K562 (cell line): ENCODE data around the gene FBXL12. TPM values are rescaled to one million over a fixed set of nuclear protein-coding genes. Genes with fewer than 3 reads are reported as not detected.

Experiments
- ATAC-seq: fragments of 200-7000 bp; cut with Tn5 transposase; 3 replicates; pipeline ENCODE4 v1.9.1; 2020; ENCODE audit warnings: moderate library complexity
- BruUV-seq: library from RNA; stranded (reverse); fragments of 400-500 nt; replicated peaks from 2 replicates; lab custom pipeline; 2021; lab: Mats Ljungman, UMichigan
- CTCF ChIA-PET: fragments of 300-600 bp; formaldehyde crosslinking; extraction: SDS; loops from one replicate; lab custom pipeline; 2021; ENCODE audit warnings: low intra/inter-chr PET ratio; lab: Yijun Ruan, JAX
- POLR2A ChIA-PET: fragments of 300-600, 350-650 bp; sonication (Branson Sonifier 250); formaldehyde crosslinking; extraction: SDS; loops from one replicate; lab custom pipeline; 2021; ENCODE audit warnings: antibody characterized with exemption, inconsistent platforms; lab: Yijun Ruan, JAX
- DNase-seq, 4 experiments: peaks; one replicate each; pipeline versions ENCODE4 v3.0.0 to v3.0.0-alpha.2; 2011 to 2018; ENCODE audit warnings: low spot score in 3 of 4, mixed read lengths in 3 of 4; ENCODE audit errors: extremely low read depth in 1 of 4
- FAIRE-seq: peaks from 2 replicates; lab custom pipeline; 2011; peaks lifted over from hg19 to GRCh38; lab: Jason Lieb, UNC
- H2AFZ ChIP-seq: 2 replicates; pipeline ENCODE4 v1.6.0; 2011; ENCODE audit warnings: low read depth, low read length, control low read depth, inconsistent platforms
- H3K27ac ChIP-seq: fragments of 200-600 bp; 3 replicates; pipeline ENCODE4 v1.8.0; 2011; ENCODE audit warnings: low read depth, mild to moderate bottlenecking, control low read depth, inconsistent platforms, low read length, moderate library complexity, mixed read lengths; ENCODE audit errors: extremely low read depth
- H3K27me3 ChIP-seq, 2 experiments: fragments of 300-600 bp in 1 of 2; 2 replicates in 1 of 2; 3 replicates in 1 of 2; pipeline versions ENCODE4 v1.6.0 to v1.8.0; 2011; ENCODE audit warnings: inconsistent platforms in 2 of 2, low read length in 2 of 2, mild to moderate bottlenecking in 1 of 2, mixed read lengths in 1 of 2, moderate library complexity in 1 of 2; ENCODE audit not compliant: control insufficient read depth in 2 of 2, insufficient read depth in 2 of 2
- H3K36me3 ChIP-seq: fragments of 300-600 bp; 3 replicates; pipeline ENCODE4 v1.8.0; 2011; ENCODE audit warnings: mild to moderate bottlenecking, low read length, inconsistent platforms; ENCODE audit not compliant: control insufficient read depth, insufficient read depth
- H3K4me1 ChIP-seq, 2 experiments: fragments of 200-600 bp in 1 of 2; replicated peaks in 1 of 2; 2 replicates in 1 of 2; 3 replicates in 1 of 2; pipeline versions ENCODE4 v1.5.1 to v1.8.0; 2011; ENCODE audit warnings: inconsistent platforms in 2 of 2, low read length in 2 of 2, mild to moderate bottlenecking in 1 of 2, mixed read lengths in 1 of 2, moderate library complexity in 1 of 2; ENCODE audit not compliant: control insufficient read depth in 2 of 2, insufficient read depth in 2 of 2
- H3K4me2 ChIP-seq: 2 replicates; pipeline ENCODE4 v1.6.1; 2011; ENCODE audit warnings: low read length, control low read depth, inconsistent platforms, mixed read lengths; ENCODE audit not compliant: insufficient read depth
- H3K4me3 ChIP-seq: fragments of 200-600 bp; sonication (generic), shearing (Covaris generic); 2 replicates; pipeline ENCODE4 v1.5.1; 2016; ENCODE audit warnings: control low read depth, inconsistent platforms
- H3K79me2 ChIP-seq: fragments of 200-600 bp; 3 replicates; pipeline ENCODE4 v1.8.0; 2011; ENCODE audit warnings: low read length, inconsistent platforms; ENCODE audit not compliant: control insufficient read depth, insufficient read depth
- H3K9ac ChIP-seq, 2 experiments: 2 replicates each; pipeline versions ENCODE4 v1.6.0 to v1.6.1; 2011; ENCODE audit warnings: low read depth in 2 of 2, low read length in 2 of 2, control low read depth in 1 of 2, inconsistent platforms in 1 of 2, mild to moderate bottlenecking in 1 of 2, mixed read lengths in 1 of 2; ENCODE audit not compliant: insufficient read depth in 1 of 2
- H3K9me1 ChIP-seq: one replicate; pipeline ENCODE4 v1.6.0; 2011; ENCODE audit warnings: inconsistent platforms, mild to moderate bottlenecking, low read length, moderate library complexity; ENCODE audit not compliant: control insufficient read depth, insufficient read depth
- H3K9me3 ChIP-seq: replicated peaks from 2 replicates; pipeline ENCODE4 v1.5.1; 2011; ENCODE audit warnings: low read depth, low read length, inconsistent platforms; ENCODE audit not compliant: control insufficient read depth, insufficient read depth
- H4K20me1 ChIP-seq: replicated peaks from 2 replicates; pipeline ENCODE4 v1.6.1; 2011; ENCODE audit warnings: low read length, inconsistent platforms, mixed read lengths; ENCODE audit not compliant: control insufficient read depth, insufficient read depth
- KDM1A ChIP-seq, 2 experiments: fragments of 450-650 bp; IDR thresholded peaks; 2 replicates each; pipeline ENCODE4 v1.6.1; 2016; ENCODE audit warnings: mild to moderate bottlenecking in 2 of 2
- KDM4B ChIP-seq, 2 experiments: fragments of 450-650 bp in 1 of 2; sonication (generic) in 1 of 2; IDR thresholded peaks; 2 replicates each; pipeline ENCODE4 v1.6.1; 2016 to 2017; ENCODE audit warnings: borderline replicate concordance in 2 of 2, antibody characterized with exemption in 1 of 2, low read depth in 1 of 2, mild to moderate bottlenecking in 1 of 2
- KLF13 ChIP-seq: fragments of 450-650 bp; IDR thresholded peaks from 2 replicates; pipeline ENCODE4 v1.6.1; 2016; ENCODE audit warnings: missing genetic modification characterization, low read depth, mild to moderate bottlenecking, missing compliant biosample characterization, moderate library complexity, borderline replicate concordance
- NFRKB ChIP-seq: fragments of 450-650 bp; IDR thresholded peaks from 2 replicates; pipeline ENCODE4 v1.6.1; 2016; ENCODE audit warnings: low read depth
- PML ChIP-seq: IDR thresholded peaks from 2 replicates; pipeline ENCODE4 v1.6.1; 2012; ENCODE audit warnings: low read length, inconsistent platforms
- RBM22 ChIP-seq: fragments of 200-400 bp; formaldehyde crosslinking; IDR thresholded peaks from 2 replicates; pipeline ENCODE4 v1.6.1; 2018; ENCODE audit warnings: low read length, low read depth; ENCODE audit not compliant: poor library complexity, severe bottlenecking
- RCOR1 ChIP-seq, 2 experiments: IDR thresholded peaks; 2 replicates each; pipeline ENCODE4 v1.6.1; 2012; ENCODE audit warnings: low read depth in 2 of 2, low read length in 2 of 2, borderline replicate concordance in 1 of 2, improper control_type of control experiment in 1 of 2
- SRSF9 ChIP-seq: fragments of 200-400 bp; formaldehyde crosslinking; IDR thresholded peaks from 2 replicates; pipeline ENCODE4 v1.6.1; 2017; ENCODE audit warnings: low read depth, low read length, borderline replicate concordance
- ZNF584 ChIP-seq: fragments of 200-800 bp; sonication (Bioruptor generic); IDR thresholded peaks from 2 replicates; pipeline ENCODE4 v1.6.1; 2016; ENCODE audit warnings: low read depth, mild to moderate bottlenecking, missing genetic modification characterization, missing compliant biosample characterization
- WGBS: fragments of 100-300 bp; shearing (Covaris generic); methylation state at CpG from one replicate; pipeline ENCODE4 v1.1.6; 2016; ENCODE audit warnings: low coverage, mixed read lengths; ENCODE audit not compliant: insufficient coverage; ENCODE audit errors: missing lambda C conversion rate; 5-methylcytosine and 5-hydroxymethylcytosine counted together
- in situ Hi-C: fragments of 300-500 bp; cut with MboI; formaldehyde crosslinking; loops from 4 replicates; pipeline ENCODE4 v1.15.0; 2018; ENCODE audit warnings: inconsistent platforms, mixed read lengths
- intact Hi-C: fragments of 100-400 bp; cut with micrococcal nuclease; formaldehyde crosslinking; loops from 2 replicates; pipeline ENCODE4 v1.14.2; 2022
- polyA plus RNA-seq, 8 experiments: library from polyadenylated mRNA; depleted of rRNA in 4 of 8; stranded (reverse) in 5 of 8; unstranded in 3 of 8; fragments of >200 nt; fragmentation: Nextera tagmentation in 2 of 8; fragmentation: Illumina TruSeq in 1 of 8; extraction: Ambion mirVana in 2 of 8; extraction: Trizol in 1 of 8; gene quantifications; 2 replicates each; pipeline versions ENCODE4 v1.2.1 to v1.2.3, GENCODE V29; 2011 to 2014; ENCODE audit warnings: inconsistent platforms in 1 of 8, missing spikeins in 1 of 8
- total RNA-seq, 7 experiments: library from RNA; depleted of rRNA in 6 of 7; stranded (reverse); fragments of >200 nt in 6 of 7; fragmentation: Illumina TruSeq in 2 of 7; extraction: Trizol in 2 of 7; gene quantifications; 2 replicates each; pipeline versions ENCODE4 v1.2.1 to v1.2.3, GENCODE V29; 2011 to 2021; ENCODE audit warnings: low replicate concordance in 1 of 7
- TF ChIP-seq, protein P1 (sequence below): fragments of 450-650 bp; IDR thresholded peaks from 2 replicates; pipeline ENCODE4 v1.7.0; 2016; ENCODE audit warnings: borderline replicate concordance
- TF ChIP-seq, protein P2 (sequence below): fragments of 450-650 bp; formaldehyde crosslinking; IDR thresholded peaks from 2 replicates; pipeline ENCODE4 v1.4.0; 2022; ENCODE audit warnings: missing genetic modification characterization
- TF ChIP-seq, protein P3 (sequence below): fragments of 450-650 bp; formaldehyde crosslinking; IDR thresholded peaks from 2 replicates; pipeline ENCODE4 v1.4.0; 2020; ENCODE audit warnings: mild to moderate bottlenecking, mixed read lengths

FBXL12 gene
- total and polyA plus RNA-seq, 9 of the 15 experiments (the other 6 are each of a cell fraction or from before 2014, with no cell fraction given), result 2.7 to 40.5 (median 26.5) TPM

DNA sequence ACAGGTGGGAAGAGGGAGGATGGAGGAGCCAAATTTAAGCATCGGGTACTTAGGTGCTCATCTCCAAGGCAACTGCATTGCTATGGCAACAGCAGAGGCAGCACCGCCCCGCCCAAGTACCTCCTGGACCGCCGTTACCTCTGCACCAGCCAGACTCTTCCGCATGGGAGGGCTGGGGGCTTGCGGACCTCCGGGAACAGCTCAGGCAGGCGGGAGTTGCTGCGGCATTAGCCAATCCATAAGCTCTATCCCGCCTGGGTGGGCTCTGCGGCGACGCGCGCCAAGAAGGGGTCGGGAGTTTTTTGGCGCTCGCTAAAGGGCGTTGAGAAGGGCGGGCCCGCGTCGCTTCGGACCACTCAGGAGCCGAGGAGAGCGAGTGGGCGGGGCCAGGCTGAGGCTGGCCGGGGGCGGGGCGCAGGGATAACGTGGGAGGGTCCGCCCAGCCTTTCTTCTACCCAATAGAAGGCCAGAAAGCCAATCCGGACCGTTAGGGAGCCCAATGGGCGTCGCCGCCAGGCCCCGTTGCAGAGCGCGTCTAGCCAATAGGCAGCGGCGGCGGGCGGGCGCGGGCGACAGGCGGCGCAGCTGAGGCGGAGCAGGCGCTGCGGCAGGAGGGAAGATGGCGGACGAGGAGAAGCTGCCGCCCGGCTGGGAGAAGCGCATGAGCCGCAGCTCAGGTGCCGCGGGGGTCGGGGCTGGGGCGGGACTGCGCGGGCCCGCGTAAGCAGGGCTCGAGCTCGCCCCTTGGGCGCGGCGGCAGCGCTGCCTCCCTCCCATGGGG lies 16.0 kb upstream of the FBXL12 start, which contains the start of gene PIN1 (continued):
- TF ChIP-seq, protein P1, sequence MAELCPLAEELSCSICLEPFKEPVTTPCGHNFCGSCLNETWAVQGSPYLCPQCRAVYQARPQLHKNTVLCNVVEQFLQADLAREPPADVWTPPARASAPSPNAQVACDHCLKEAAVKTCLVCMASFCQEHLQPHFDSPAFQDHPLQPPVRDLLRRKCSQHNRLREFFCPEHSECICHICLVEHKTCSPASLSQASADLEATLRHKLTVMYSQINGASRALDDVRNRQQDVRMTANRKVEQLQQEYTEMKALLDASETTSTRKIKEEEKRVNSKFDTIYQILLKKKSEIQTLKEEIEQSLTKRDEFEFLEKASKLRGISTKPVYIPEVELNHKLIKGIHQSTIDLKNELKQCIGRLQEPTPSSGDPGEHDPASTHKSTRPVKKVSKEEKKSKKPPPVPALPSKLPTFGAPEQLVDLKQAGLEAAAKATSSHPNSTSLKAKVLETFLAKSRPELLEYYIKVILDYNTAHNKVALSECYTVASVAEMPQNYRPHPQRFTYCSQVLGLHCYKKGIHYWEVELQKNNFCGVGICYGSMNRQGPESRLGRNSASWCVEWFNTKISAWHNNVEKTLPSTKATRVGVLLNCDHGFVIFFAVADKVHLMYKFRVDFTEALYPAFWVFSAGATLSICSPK, result no peak
- TF ChIP-seq NFRKB (peak; percentile 58), RBM22 (peak; percentile 100)
- TF ChIP-seq, all 486 proteins: peak for 106

DNA sequence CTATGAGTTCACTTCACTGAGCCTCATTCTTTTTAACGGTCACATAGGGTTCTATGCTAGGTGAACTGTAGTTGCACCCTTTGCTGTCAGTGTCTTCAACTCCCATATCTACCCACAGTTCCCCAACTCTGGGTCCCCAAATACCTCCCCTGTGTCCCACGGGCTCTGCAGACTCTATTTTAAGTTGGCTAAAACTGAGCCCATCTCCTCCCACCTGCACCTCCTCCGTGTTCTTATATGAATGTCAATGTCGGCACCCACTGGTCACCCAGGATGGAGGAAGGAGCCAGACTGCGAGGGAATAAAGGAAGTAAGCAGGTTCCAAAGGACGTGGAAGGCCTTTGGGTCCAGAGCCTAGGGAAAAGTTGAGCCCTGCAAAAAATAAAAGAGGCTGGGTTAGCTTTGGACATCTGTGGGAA lies 15.4 kb upstream of the FBXL12 start:
- Histone ChIP-seq H3K4me3 (peak overlapping the region; percentile 96), H2AFZ (peak overlapping the region; percentile 95; the same call in 1 of the 2 replicates), H3K9me1 (no peaks in the 10 kb centered on the region), H3K9me3 (no peaks in the 10 kb centered on the region), H3K4me2 (peak overlapping the region; percentile 91; the same call in 1 of the 2 replicates), H3K9ac (no peak overlapping the region), H3K4me1 (peaks cover 8 to 17% of the 10 kb centered on the region in 2 experiments; a peak in 3 of 5 replicates), H3K36me3 (peaks cover 34% of the 10 kb centered on the region; the same call in 2 of the 3 replicates), H3K79me2 (peaks cover 26% of the 10 kb centered on the region), H3K27ac (no peak overlapping the region), H4K20me1 (no peaks in the 10 kb centered on the region), H3K27me3 (no peaks in the 10 kb centered on the region)
- intact Hi-C loops, result no loop called here
- DNase-seq (no peak), FAIRE-seq (no peak), ATAC-seq (no peak)
- ChIA-PET CTCF (no interaction called here), POLR2A (no interaction called here)
- WGBS, result 50% methylated on average over 6 of the region's 6 CpGs
- in situ Hi-C loops, result no loop called here
- BruUV-seq, result no TSS peak
- TF ChIP-seq RCOR1 (IDR thresholded peaks at IDR 0.05; ENCODE audit: borderline replicate concordance in 1 of 2, low read depth in 2 of 2, low read length in 2 of 2), result 0 out of 4 replicates have a peak, but pooled peaks of 1 of the 2 experiments have one; percentile 94
- TF ChIP-seq KDM1A (IDR thresholded peaks at IDR 0.05), result 0 out of 4 replicates have a peak, but pooled peaks of 1 of the 2 experiments have one; percentile 96
- TF ChIP-seq, protein P2, sequence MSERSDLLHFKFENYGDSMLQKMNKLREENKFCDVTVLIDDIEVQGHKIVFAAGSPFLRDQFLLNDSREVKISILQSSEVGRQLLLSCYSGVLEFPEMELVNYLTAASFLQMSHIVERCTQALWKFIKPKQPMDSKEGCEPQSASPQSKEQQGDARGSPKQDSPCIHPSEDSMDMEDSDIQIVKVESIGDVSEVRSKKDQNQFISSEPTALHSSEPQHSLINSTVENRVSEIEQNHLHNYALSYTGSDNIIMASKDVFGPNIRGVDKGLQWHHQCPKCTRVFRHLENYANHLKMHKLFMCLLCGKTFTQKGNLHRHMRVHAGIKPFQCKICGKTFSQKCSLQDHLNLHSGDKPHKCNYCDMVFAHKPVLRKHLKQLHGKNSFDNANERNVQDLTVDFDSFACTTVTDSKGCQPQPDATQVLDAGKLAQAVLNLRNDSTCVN (CRISPR knock-in tag), result 0 out of 2 replicates have a peak, but pooled peaks have one; percentile 15
- TF ChIP-seq SRSF9, result no peak
- no peak for TF ChIP-seq KDM4B (IDR thresholded peaks at IDR 0.05; ENCODE audit: borderline replicate concordance in 2 of 2, low read depth in 1 of 2)
- TF ChIP-seq, protein P3, sequence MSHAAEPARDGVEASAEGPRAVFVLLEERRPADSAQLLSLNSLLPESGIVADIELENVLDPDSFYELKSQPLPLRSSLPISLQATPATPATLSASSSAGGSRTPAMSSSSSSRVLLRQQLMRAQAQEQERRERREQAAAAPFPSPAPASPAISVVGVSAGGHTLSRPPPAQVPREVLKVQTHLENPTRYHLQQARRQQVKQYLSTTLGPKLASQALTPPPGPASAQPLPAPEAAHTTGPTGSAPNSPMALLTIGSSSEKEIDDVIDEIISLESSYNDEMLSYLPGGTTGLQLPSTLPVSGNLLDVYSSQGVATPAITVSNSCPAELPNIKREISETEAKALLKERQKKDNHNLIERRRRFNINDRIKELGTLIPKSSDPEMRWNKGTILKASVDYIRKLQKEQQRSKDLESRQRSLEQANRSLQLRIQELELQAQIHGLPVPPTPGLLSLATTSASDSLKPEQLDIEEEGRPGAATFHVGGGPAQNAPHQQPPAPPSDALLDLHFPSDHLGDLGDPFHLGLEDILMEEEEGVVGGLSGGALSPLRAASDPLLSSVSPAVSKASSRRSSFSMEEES, result no peak
- no peak for TF ChIP-seq KLF13 (tag)
- no peak for TF ChIP-seq ZNF584 (CRISPR knock-in tag)
- TF ChIP-seq PML, result 0 out of 2 replicates have a peak, but pooled peaks have one; percentile 33
